HG03457 (cell line): ENCODE data around the gene NPAS2.

Experiments used
- ATAC-seq: cut with Tn5 transposase; IDR thresholded peaks from one replicate; pipeline ENCODE4 v1.9.1; 2021; ENCODE audit warnings: moderate number of reproducible peaks; ENCODE audit not compliant: unreplicated experiment

The NPAS2 gene

DNA sequence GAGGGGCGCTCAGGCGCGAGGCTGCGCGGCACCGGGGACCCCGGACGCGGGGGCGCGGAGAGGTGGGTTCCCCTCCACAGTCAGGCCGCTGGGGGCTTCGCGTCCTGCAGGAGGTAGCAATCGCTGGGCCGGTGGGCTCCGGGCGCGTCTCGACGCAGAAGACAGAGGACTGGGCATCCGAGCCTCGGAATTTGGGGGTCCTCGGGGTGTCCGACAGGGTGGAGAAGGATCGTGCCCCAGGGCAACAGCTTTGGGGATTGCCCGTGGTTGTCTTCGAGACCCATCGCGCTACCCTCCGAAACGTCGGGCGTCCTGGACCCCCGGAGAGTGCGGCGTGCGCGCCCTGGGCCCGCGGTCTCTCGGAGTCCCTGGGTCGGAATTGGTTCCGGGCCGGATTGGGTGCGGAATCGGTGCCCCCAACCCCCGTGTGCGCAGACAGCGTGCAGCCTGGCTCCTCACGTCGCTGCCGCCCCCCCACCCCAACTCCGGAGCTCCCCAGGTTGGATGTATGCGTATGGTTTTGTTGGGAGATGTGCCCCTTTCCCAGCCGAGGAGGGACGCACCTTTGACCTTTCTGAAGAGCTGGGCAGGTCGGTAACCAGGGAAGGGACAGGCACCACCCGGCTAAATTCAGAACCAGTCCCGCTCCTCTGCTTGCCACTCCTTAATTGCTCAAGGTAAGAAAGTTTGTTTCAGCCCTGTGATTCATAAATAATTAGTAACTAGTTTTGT is 750 bp downstream of the NPAS2 start:
- ATAC-seq = no peak

- no peak for ATAC-seq
Observed at GRCh38 chr2:100821255-100821910, 1.4 kb downstream of the NPAS2 start.

DNA sequence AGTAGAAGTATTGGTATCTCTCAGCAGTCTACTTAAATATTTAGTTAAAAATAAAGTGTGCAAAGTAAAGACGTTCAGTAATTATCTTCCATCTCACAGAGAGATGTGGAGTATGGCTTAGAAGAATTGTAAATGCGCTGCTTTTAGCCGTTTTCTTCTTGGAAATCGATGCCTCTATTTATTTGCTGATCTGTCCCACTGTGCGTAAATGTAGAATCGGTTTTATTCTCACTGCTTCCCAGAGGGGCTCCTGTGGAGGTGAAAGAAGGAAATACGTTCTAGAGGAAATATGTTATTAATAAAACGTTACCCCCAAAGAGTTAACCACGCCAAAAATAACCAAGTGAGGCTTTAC is 1.9 kb downstream of the NPAS2 start:
- no peak for ATAC-seq

DNA sequence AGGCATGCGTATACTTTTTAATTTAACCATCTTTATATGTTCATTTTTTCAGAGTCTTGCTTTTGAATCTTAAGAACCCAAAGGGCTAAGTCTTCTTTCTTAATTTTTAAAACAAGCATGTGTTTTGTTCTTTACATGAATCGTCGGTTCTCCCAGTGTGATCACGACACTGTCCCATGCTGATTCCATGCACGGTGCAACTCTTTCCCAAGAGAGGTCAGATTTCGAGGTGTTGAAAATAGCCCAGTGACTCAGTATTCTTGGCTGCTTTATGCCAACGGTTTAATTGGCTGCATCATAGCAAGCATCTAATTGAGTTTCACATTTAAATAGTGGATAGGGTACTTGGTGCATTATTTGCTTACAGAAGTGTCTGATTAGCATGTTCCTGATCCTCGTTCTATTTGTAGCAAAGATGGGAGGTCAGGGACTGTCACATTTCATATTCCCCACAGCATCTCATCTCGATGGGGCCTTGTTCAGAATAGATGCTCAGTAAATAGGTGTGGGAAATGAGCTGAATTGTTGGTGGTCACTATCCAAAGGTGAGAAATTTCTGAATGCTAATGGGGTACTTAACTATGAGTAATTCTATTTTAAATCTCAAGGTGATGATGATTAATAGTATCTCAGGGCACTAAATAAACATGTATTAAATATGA is 2.8 kb downstream of the NPAS2 start:
- no peak for ATAC-seq

DNA sequence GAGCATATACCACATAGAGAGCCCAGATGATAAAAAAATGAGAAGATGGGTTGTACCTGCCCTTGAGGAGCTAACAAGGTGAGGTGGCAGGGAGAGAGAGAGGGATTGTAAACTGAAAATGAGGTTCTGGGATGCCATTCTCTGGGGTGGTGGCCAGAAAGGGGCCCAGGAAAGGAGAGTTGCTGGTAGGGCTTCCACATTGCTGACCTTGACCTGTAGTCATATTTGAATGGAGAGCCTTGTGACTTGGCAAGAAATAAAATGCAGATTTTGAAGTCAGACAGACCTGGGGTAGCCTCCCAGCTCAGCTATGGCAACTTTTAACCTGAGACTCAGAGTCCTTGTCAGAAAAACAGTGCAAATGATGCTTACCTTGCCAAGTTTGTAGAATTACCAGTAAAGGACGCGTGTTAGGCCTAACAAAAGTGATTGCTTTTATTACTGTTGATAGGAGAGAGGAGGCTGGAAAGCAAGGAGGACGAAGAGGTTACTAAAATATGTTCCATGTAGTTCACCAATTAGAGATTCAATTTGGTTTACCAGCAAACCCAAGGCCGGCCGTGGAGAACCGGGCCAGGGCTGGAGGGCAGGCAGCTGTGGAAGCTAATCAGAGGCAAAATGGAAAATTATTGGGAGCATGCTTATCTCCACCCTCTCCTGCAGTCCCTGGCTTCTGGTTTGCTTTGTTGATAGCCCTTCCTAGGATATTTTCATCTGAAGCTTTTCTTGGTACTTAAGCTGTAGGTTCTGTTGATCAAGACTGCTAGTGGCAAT is 3.9 kb downstream of the NPAS2 start:
- ATAC-seq = no peak

DNA sequence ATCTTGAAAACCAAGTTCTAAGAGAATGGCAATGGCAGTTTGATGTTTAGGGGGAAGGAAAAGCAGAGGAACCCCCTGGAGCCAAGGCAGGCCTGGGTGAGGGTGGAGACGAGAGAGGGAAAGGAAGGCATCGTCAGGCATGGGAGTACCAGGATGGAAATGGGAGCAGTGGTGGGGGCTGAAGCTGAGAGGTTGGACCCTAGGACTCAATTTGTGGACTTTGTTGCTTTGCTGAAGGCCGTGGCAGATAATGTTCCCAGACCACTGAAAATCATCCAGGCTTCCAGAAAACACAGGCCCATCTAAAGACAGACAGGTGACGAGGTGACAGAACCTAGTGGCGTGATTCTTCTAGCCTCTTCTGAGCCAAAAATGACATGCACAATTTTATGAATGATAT is 4.9 kb downstream of the NPAS2 start:
- no peak for ATAC-seq

DNA sequence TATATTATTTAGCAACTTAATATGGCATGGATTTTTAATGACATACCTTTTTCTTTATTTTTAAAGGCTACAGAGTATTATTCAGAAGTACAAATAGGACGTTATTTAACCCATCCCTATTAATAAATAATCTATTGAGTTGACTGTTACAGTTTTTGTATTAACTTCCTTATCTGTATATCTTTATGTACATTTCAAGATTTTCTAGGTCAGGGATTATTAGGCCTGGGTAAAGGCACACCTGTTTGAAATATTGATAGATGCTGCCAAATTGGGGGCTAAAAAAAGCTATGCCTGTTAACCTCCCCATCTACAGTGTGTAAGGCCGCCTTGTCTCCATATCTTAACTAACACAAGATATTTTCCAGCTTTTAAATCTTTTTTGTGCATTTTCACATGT is 6.6 kb downstream of the NPAS2 start:
- ATAC-seq = no peak

DNA sequence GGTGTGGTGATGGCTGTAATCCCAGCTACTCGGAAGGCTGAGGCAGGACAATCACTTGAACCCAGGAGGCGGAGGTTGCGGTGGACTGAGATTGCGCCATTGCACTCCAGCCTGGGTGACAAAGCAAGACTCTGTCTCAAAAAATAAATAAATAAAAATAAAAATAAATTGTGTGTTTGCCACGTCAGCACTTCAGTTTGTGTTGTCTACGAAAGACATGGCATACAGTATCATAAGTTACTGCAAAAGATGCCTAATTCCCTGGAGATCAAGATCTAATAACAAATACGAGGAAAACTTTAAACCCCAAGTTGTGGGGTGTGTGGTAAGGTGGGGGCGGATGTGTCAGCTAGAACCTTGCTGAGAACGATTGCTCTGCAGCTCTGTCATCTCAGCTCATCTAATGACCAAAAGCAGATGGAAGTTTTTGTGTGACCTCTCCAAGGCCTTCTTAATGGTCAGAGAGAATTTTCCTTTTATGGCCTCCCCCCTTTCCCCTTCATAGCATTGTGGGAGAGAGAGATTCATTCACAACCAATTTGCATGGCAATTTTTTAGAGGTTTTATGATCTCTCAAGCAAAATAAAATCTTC is 11.3 kb downstream of the NPAS2 start:
- ATAC-seq = no peak

DNA sequence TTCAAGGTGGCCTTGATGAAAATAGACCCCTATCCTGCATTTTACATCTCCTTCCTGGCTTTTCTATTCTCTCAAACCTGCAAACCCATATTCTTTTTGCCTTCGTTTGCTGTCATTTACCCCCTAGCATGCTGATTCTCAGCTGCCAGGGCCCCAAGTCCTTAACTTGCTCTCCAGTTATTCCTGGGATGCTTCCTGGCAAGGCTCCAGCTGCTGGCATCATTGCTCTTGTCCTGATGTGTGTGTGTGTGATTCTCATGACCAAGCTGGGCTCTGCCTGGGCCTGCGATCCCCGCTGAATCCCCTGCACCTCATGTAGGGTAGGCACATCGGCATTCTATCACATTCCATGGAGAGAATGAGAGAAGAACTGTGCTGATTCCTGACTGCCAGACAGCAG is 11.9 kb downstream of the NPAS2 start:
- ATAC-seq = no peak

DNA sequence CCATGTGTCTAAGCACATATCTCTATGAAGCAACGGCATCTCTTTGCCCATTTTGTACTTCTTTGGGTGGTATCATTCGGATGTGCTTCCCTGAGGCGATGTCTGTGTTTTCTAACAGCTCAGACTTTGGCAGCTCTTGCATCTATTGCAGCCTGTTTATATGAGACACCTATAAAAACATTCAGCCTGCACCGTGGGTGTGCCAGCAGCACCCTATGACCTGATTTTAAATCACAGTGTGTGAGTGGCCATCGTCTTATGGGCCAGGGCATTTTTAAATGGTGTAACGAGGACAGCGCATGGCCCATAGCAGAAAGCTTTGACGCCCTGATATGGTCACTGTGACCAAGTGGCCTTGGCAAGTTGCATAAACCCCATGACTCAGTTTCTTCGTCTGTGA is 12.9 kb downstream of the NPAS2 start:
- ATAC-seq = no peak

DNA sequence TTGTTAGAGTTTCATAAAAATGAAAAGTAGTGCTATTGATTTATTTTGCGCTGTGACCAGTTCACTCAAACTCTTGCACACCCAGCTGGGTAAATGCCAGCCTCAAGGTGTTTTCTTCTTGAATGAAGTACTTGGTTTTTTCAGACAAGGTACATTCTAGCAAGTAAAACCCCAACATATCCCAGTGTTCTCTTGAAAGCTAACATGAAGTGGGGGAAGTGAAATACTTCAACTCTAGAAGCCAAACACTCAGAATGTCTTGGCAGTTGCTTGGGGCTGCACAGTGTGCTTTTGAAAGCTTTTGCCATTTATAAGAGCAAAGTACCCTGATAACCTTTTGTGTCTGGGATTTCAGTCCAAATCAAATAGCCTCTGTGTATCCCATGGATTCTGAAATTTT is 13.4 kb downstream of the NPAS2 start:
- ATAC-seq = no peak

GRCh38 chr2:100834221-100834620 is 14.3 kb downstream of the NPAS2 start:
- ATAC-seq = no peak

DNA sequence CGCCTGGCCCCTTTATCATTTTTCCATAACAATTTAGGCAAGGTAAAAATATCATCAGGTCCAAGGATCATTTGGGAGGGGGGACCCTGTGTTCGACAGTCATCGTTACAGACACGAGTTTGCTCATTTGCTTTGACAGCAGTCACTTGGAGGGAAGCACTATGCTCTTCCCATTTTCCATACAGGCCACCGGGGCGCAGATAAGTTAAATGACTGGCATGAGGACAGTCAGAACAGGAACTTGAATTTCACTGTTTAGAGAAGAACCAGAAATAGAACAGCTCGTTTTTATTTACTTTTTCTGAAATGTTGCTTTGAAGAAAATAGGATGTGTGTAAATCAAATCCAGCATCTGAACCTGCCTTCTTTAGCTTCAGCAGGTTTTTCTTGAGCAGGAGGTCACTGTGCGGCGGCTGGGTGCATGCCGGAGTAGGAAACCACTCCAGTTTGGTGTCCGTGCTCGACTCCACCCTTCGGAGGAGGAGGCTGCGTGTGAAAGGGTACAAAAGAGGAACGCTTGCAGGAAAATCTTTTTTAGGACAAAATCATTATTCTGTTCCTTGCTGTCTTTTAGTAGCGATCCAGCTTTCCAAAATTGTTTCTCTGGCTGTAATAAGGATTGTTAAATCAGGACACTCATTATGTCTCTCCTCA is 15.2 kb downstream of the NPAS2 start:
- no peak for ATAC-seq

- ATAC-seq = no peak
Observed at GRCh38 chr2:100840519-100840918, 20.6 kb downstream of the NPAS2 start.

DNA sequence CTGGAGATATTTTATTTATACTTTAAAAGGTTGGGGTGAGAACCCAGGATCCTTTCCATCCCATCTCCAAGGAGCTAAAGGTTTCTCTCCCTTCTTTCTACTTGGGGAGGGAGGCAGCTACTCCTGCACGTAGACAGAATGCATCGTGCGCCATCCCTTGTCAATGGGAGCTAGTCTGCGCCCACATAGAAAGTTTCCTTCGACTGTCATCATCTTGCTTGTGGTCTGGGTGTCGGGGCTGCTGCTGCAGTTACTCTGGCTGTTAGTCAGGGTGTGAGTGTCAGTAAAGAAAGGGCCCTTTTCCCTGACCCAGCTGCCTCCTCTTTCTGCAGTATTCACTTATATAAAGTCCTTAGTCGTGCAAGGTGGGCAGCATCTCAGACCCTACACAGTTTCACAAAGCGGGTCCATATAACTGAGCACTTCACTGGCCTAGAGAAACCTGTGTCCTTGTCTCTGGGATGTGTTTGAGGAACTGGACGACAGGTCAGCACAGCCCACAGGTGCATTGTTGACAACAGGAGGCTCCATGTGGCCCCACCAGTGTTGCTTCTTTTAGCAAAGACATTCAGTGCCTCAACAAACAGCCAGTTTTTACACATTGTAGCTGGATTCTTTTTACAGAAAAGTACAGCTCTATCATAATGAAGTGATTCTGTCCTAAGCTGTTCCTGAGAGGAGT is 22.4 kb downstream of the NPAS2 start:
- no peak for ATAC-seq

- ATAC-seq = no peak
Observed at GRCh38 chr2:100844514-100844913, 24.6 kb downstream of the NPAS2 start.

DNA sequence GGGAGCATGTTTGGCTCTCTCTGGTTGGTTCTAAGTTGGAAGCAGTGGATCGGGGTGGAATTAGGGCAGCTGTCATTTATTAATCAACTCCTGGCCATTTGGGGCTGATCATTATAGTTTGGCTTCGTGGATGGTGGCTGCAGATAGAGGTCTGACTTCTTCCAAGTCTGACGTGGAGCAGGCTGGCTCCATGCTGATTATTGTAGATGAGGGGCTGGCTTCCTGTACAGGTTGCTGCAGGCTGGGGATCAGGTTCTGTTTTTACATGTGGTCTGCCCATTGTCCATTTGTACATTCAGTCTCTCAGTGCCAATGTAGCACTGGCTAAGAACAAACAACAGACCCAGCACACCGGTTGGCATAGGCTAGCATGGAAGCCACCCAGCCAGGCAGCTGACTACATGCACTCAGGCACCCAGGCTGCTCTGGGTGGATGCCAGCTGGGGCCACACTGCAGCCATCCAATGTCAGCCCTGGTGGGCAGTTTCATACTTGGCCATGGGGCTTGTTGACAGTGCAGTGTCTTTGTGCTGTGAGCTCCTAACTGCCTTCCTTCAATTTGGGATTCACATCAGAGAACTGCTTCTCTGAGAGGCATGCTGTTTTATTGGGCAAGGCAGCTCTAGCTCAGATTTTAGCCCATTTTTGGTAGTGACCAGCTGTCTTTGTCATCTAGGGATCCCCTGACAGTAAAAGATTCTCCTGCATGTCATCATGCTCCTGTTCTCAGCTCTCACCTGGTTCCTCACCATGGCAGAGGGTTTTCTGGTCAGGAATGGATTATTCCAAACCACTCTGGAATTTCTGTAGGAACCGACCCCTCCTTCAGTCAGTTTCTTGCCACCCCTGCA is 25.4 kb downstream of the NPAS2 start:
- no peak for ATAC-seq

GRCh38 chr2:100846716-100847115 is 26.8 kb downstream of the NPAS2 start:
- ATAC-seq = no peak

- no peak for ATAC-seq
Observed at GRCh38 chr2:100852447-100852846, 32.5 kb downstream of the NPAS2 start.
